HG03066 (cell line): ENCODE measurements around the gene GRM2.

ENCODE experiments used
- ATAC-seq: cut with Tn5 transposase; IDR thresholded peaks from one replicate; pipeline ENCODE4 v1.9.1; 2021; ENCODE audit warnings: low read depth; ENCODE audit not compliant: unreplicated experiment

Gene GRM2

GRCh38 chr3:51706788-51707731 is at the start of gene GRM2:
TSS of gene GRM2 (plus strand) at chr3:51707068. CDS start at chr3:51708984, 1,916 bp downstream.
- ATAC-seq, result no peak

- ATAC-seq, result no peak
These were observed 49.6 kb upstream of the GRM2 start for GRCh38 chr3:51657234-51657633.

GRCh38 chr3:51659942-51660341 is 46.9 kb upstream of the GRM2 start:
- ATAC-seq, result no peak

- ATAC-seq, result no peak
These were observed 44.4 kb upstream of the GRM2 start for GRCh38 chr3:51662456-51662855.

- ATAC-seq, result no peak
These were observed 38.1 kb upstream of the GRM2 start for GRCh38 chr3:51668756-51669155.

- ATAC-seq, result no peak
These were observed 37.4 kb upstream of the GRM2 start for GRCh38 chr3:51669241-51670052.

GRCh38 chr3:51670053-51670822 is 36.6 kb upstream of the GRM2 start:
- no peak for ATAC-seq

GRCh38 chr3:51670823-51671733 is 35.8 kb upstream of the GRM2 start, which contains the start of gene TEX264:
TSS of gene TEX264 (plus strand) at chr3:51671252. CDS start at chr3:51674305, 3,053 bp downstream.
- ATAC-seq, result peak; percentile 70

- ATAC-seq, result peak; percentile 50
These were observed 35.0 kb upstream of the GRM2 start for GRCh38 chr3:51671734-51672475.

GRCh38 chr3:51673181-51673801 is 33.6 kb upstream of the GRM2 start:
- no peak for ATAC-seq

GRCh38 chr3:51673802-51674654 is 32.8 kb upstream of the GRM2 start:
- no peak for ATAC-seq

- ATAC-seq, result no peak
These were observed 31.7 kb upstream of the GRM2 start for GRCh38 chr3:51675201-51675611.

- no peak for ATAC-seq
These were observed 30.7 kb upstream of the GRM2 start for GRCh38 chr3:51676102-51676640.

- no peak for ATAC-seq
These were observed 29.5 kb upstream of the GRM2 start for GRCh38 chr3:51677358-51677757.

GRCh38 chr3:51678186-51678585 is 28.7 kb upstream of the GRM2 start:
- no peak for ATAC-seq

GRCh38 chr3:51678641-51679040 is 28.2 kb upstream of the GRM2 start:
- ATAC-seq, result no peak

- ATAC-seq, result no peak
These were observed 27.6 kb upstream of the GRM2 start for GRCh38 chr3:51679318-51679717.
